ENCODE data around the gene ATOX1. TPM values are rescaled to one million over a fixed set of nuclear protein-coding genes. Genes with fewer than 3 reads are reported as not detected.

The ATOX1 gene
- total and polyA plus RNA-seq, 2 of the 8 experiments (the other 6 are each of a cell fraction or from before 2014, with no cell fraction given) = 79.9 to 232 TPM

DNA sequence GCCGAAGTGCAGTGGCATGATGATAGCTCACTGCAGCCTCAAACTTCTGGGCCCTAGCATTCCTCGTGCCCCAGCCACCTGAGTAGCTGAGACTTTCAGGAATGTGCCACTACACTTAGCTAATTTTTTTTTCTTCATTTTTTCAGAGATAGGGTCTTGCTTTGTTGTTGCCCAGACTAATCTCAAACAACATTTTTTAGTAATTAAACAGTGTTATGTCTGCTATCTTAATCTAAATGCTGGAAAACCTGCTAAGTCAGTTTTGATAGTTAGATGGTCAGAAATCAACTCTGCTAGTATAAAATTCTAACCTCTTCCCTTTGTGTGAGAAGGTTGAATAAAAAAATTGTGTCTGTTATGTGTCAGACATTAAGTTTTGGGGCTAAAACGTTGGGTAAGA, 25.7 kb upstream of the ATOX1 start:
- no peak overlapping the region for H2BK12ac ChIP-seq (ENCODE audit: low read depth, low read length)
- H2AFZ ChIP-seq (ENCODE audit: low read length) = no peak overlapping the region
- H4K8ac ChIP-seq (ENCODE audit: extremely low read depth, insufficient read depth, low read length) = no peak overlapping the region
- POLR2A ChIA-PET (ENCODE audit: partially characterized antibody) = interaction anchor here (1.0 to 9.5 kb wide), 7 partner anchors 12 to 30 kb away, joined by 3 to 85 read pairs (median 5); partner anchors contain the start of gene G3BP1
- no peak overlapping the region for H3K4ac ChIP-seq (replicated peaks; ENCODE audit: insufficient read length, low read depth, low read length)
- no peak overlapping the region for H4K5ac ChIP-seq (ENCODE audit: insufficient read length, low read depth, low read length)
- H3K79me1 ChIP-seq (ENCODE audit: low read depth, low read length) = peaks cover 5% of the 10 kb centered on the region
- peaks cover 0 to 8% (median 4%) of the 10 kb centered on the region in 4 experiments; a peak in 5 of 7 replicates for H3K4me1 ChIP-seq (replicated peaks in 1 of 4; ENCODE audit: control insufficient read depth in 3 of 4, insufficient read depth in 4 of 4, low read length in 3 of 4)
- H3K79me2 ChIP-seq (ENCODE audit: control insufficient read depth in 1 of 2, insufficient read depth in 2 of 2, low read length in 2 of 2) = peaks cover 51 to 100% of the 10 kb centered on the region in 2 experiments
- H2BK20ac ChIP-seq (ENCODE audit: low read length) = no peak overlapping the region
- H3K9me3 ChIP-seq (ENCODE audit: insufficient read depth in 2 of 2, low read depth in 1 of 2, low read length in 1 of 2) = no peaks in the 10 kb centered on the region
- no peak overlapping the region for H3K56ac ChIP-seq (replicated peaks; ENCODE audit: insufficient read length, low read depth, low read length)
- no peak overlapping the region for H3K14ac ChIP-seq (ENCODE audit: insufficient read length)
- no peak overlapping the region for H4K91ac ChIP-seq (replicated peaks; ENCODE audit: insufficient read length, low read length)
- TF ChIP-seq POU5F1 (IDR thresholded peaks at IDR 0.05; ENCODE audit: low read depth, low read length) (no peak), TEAD4 (IDR thresholded peaks at IDR 0.05; ENCODE audit: low read depth, low read length) (0 out of 2 replicates have a peak, but pooled peaks have one; percentile 45)
- no peak overlapping the region for H2BK15ac ChIP-seq (ENCODE audit: low read length)
- H3K23me2 ChIP-seq (ENCODE audit: low read depth, low read length) = no peaks in the 10 kb centered on the region
- peaks cover 0 to 29% (median 9%) of the 10 kb centered on the region in 4 experiments; a peak in 5 of 8 replicates for H3K36me3 ChIP-seq (ENCODE audit: control insufficient read depth in 2 of 4, insufficient read depth in 4 of 4, low read length in 3 of 4)
- CTCF ChIA-PET (ENCODE audit: partially characterized antibody) = interaction anchor here (2.0 kb wide), 1 partner anchor 16 kb away, joined by 10 read pairs; no protein-coding TSS in a partner anchor
- H2BK5ac ChIP-seq (ENCODE audit: low read depth, low read length) = no peak overlapping the region
- H3K27ac ChIP-seq (ENCODE audit: low read depth, low read length) = no peak overlapping the region
- H3K27me3 ChIP-seq (replicated peaks in 1 of 4; ENCODE audit: control insufficient read depth in 3 of 4, extremely low read depth in 1 of 4, insufficient read depth in 3 of 4, low read length in 3 of 4) = no peaks in the 10 kb centered on the region
- no peak overlapping the region for H3K4me3 ChIP-seq (ENCODE audit: extremely low read depth in 1 of 4, insufficient read depth in 2 of 4, low read depth in 3 of 4, low read length in 4 of 4)
- FAIRE-seq (no peak), DNase-seq (ENCODE audit: low read depth in 1 of 2, low spot score in 2 of 2) (no peak)
- peaks cover 25 to 58% of the 10 kb centered on the region in 2 experiments for H4K20me1 ChIP-seq (replicated peaks in 1 of 2; ENCODE audit: control insufficient read depth in 1 of 2, insufficient read depth in 2 of 2, low read length in 2 of 2)
- WGBS, 2 experiments (ENCODE audit: extremely low coverage in 1 of 2, insufficient coverage in 1 of 2, insufficient read length in 1 of 2, insufficient replicate concordance in 2 of 2, low coverage in 1 of 2, low lambda C conversion rate in 2 of 2, missing lambda C conversion rate in 1 of 2) = 78% methylated on average over 3 of the region's 3 CpGs; no CpG with 5 or more reads in 1 of the 2 experiments
- H3K18ac ChIP-seq (ENCODE audit: extremely low read depth, low read length) = no peak overlapping the region
- H2AK5ac ChIP-seq (ENCODE audit: low read depth, low read length) = no peak overlapping the region
- H3K4me2 ChIP-seq (ENCODE audit: insufficient read depth in 1 of 2, low read depth in 2 of 2, low read length in 2 of 2) = no peak overlapping the region
- H3K23ac ChIP-seq (ENCODE audit: insufficient read length) = no peak overlapping the region
- H3K9ac ChIP-seq (replicated peaks in 1 of 4; ENCODE audit: extremely low read depth in 1 of 4, low read depth in 3 of 4, low read length in 3 of 4) = no peak overlapping the region
- H2BK120ac ChIP-seq (replicated peaks; ENCODE audit: low read depth, low read length) = no peak overlapping the region

All from H1 (cell line).